Activated CD8-positive, alpha-beta memory T cell treated with anti-CD3 and anti-CD28 coated beads, Interleukin-2, amount 50 U/mL, for 1 hour (primary cell): ENCODE measurements around the gene DOK7.

Experiments
- DNase-seq: peaks from one replicate; pipeline ENCODE4 v3.0.0-alpha.2; 2020; ENCODE audit errors: extremely low read depth

Gene DOK7

DNA sequence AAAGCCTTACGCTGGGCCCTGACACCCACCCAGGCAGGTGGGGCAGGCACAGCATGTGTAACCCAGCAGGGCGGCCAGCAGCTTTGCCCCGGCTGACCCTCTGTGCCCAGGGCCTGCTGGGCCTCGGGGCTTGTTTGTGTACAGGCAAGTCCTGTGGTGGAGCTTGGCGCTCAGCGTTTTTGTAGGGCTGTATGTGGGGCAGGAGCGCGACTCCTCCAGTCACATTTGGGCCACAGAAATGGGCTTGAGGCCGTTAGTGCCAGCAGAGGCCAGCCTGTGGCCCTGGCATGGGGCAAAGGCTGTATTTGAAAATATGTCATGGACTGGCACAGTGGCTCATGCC is 36.0 kb upstream of the DOK7 start:
- DNase-seq: no peak

- DNase-seq: no peak
Observed at GRCh38 chr4:3427706-3428446, 35.2 kb upstream of the DOK7 start.

GRCh38 chr4:3429651-3430050 is 33.5 kb upstream of the DOK7 start:
- no peak for DNase-seq

GRCh38 chr4:3430524-3430923 is 32.6 kb upstream of the DOK7 start:
- no peak for DNase-seq

GRCh38 chr4:3431446-3431993 is 31.6 kb upstream of the DOK7 start:
- no peak for DNase-seq

DNA sequence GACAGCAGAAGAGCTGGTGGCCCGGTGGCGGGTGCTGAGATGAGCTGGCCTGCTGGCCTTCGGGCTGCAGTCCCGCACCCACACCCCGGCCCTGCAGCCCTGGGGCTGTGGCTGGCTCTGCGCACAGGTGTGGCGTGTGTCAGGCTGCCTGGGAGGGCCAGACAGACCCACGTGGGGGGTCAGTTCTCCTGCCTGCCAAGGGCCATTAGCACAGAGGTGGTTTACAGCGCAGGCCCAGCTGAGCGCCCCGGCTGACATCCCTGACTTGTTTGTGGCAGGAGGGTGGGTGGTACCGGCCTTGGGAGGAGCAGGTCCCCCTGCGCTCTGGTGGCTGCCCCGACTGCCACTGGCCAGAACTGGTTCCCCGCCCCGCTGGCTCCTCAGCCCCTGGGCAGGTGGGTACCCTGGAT is 30.7 kb upstream of the DOK7 start:
- no peak for DNase-seq

DNA sequence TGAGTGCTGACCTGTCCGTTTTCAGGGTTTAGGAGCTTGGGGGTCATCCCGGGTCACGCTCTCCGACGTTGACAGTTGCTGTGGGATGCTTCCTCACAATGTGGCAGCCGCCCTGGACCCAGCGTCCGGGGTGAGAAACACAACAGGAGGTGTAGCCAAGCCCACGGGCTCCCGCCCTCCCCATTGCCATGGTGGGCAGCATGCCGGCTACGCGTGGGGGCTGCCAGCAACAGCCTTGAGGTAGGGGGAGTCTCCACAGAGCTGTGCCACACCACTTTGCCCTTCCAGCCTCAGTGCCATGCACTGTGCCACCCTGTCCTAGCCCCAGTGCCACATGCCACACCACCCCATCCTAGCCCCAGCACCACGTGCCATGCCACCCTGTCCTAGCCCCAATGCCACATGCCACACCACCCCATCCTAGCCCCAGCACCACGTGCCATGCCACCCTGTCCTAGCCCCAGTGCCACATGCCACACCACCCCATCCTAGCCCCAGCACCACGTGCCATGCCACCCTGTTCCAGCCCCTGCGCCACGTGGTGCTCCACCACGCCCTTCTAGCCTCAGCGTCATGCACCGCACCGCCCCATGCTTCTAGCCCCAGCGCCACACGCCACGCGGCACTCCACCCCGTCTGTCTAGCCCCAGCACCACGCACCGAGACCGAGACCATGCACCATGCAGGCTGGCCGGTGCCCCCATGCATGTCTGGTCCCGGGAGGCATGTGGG is 29.8 kb upstream of the DOK7 start:
- DNase-seq: no peak

DNA sequence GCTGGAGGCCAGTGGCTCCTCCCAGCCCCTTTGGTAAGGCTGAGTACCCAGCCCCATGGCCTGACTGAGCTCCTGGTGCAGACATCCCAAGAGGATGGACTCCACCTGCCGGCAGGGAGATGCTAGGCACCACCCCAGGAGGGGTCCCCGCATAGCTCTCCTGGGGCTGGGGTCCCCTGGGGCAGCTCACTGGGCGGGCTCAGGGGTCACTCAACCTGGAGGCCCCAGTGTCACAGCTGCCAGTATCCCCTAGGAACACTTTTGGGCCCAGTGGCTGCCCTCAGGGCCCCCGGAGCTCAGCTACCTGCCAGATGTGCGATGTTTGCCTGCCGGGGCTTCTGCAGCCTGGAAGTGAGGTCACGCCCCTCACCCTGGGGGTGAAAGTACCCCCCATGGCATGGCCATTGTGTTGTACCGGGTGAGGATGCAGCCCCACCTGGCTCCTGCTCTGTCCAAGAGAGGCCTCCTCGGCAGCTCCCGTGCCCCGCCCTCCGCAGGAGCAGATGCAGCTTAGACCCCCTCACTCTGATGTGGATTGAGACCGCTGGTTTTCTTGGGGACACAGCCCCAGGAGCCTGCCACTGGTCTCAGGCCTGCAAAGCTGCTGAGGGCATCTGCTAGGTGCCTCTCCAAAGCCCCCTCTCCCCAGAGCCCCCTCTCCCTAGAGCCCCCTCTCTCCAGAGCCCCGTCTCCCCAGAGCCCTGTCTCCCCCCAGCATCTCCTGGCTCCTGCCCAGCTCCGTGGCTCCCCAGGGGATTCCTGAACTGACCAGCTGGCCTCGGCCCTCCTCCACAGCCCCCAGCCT is 28.0 kb upstream of the DOK7 start:
- DNase-seq: no peak

- DNase-seq: no peak
Observed at GRCh38 chr4:3435686-3435956, 27.5 kb upstream of the DOK7 start.

DNA sequence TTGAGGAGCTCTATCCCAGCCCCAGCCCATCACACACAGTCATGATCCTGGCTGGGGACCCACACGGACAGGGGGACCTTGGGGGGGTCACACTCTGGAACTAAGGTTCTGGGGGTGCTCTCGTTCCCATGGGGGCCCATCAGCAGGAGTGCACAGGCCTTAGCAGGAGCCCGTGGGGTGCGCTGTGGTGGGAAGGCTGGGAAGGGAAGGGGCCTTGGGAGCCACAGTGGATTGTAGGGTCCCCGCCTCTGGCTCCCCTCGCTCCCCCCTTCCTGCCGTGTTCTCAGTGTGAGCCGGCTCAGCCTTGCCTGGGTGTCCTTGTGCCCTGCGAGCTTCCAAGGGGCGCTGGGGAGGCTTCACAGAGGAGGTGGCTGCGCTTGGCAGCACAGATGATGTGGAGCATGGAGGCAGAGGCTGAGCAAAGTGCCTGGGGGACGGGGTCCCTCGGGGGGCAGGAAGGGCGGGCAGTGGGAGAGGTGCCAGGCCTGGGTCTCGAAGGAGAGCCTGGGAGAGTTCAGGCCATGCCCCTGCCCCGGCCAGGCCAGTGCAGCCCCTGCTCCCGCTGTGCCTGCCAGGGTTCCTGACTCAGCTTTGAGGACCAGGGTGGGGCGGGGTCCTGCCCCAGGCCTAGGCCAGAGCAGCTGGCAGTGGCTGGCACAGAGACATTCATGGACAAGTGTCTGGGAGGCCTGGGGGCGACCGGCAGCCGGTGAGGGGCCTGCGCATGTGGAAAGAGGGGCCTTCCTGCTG is 26.9 kb upstream of the DOK7 start:
- DNase-seq: no peak

GRCh38 chr4:3436798-3437581 is 26.1 kb upstream of the DOK7 start:
- DNase-seq: no peak

GRCh38 chr4:3437582-3437936 is 25.5 kb upstream of the DOK7 start:
- no peak for DNase-seq

- no peak for DNase-seq
Observed at GRCh38 chr4:3437998-3438846, 24.9 kb upstream of the DOK7 start.

GRCh38 chr4:3438847-3439180 is 24.3 kb upstream of the DOK7 start:
- DNase-seq: no peak

- no peak for DNase-seq
Observed at GRCh38 chr4:3439391-3439790, 23.7 kb upstream of the DOK7 start.

DNA sequence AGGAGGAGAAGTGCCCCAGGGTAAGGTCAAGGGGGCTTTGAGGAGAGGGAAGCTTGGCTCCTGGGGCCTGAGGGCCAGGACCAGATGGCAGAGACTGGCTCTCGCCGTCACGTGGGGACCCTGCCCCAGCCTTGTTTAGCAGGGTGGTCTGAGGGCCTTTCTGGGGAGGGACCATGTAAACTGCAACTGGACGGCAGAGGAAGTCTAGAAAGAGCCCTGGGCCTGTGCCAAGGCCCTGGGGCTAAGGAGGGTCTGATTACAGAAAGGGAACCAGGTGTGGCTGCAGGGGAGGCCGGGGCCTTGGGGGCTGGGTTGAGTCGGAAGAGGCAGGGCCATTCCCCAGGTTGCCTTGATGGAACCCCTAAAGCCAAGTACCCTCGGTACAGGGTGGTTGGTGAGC is 23.1 kb upstream of the DOK7 start:
- DNase-seq: no peak

GRCh38 chr4:3440979-3441500 is 22.1 kb upstream of the DOK7 start:
- DNase-seq: no peak

DNA sequence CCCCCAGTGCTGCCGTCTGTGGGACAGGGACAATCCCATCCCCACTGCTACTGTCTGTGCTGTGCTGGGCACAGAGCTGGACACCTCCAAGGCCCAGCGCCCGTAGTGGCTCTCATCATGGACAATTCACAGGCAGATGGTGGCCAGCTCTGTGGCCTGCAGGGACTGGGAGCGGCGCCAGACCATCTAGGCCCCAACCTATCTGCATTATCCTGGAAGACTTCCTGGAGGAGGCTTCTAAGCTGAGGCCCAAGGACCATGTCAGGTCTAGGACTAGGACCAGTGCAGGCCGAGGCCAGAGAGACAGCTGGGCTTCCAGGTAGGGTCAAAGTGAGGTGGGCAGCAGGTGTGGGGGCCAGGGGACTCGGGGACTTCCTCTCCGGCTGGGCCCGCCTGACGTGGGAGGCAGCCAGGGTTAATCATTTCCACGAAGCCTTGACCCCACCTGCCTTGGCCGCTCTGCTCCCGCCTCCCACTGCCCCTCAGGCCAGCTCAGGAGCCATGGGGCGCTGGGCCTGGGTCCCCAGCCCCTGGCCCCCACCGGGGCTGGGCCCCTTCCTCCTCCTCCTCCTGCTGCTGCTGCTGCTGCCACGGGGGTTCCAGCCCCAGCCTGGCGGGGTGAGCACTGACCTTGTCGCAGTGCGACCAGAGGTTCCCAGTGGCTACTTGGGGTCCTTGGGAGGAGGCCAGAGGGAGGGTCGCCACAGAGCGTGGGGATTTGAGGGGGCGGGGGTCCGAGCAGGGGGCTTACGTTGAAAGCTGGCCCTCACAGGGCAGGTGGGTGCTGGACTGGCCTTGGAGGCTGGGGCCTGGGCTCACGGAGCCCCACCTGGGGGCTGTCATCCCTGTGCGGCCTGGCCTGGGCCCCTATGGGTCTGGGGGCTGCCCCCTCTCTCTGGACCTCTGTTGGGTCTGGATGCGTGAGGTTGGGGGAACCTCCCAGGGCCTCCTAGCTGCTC is 21.3 kb upstream of the DOK7 start, which contains the start of gene HGFAC:
TSS of gene HGFAC (plus strand) at position 468 of the 959 bp plus-strand sequence. CDS start at position 502, 34 bp downstream.
- no peak for DNase-seq

GRCh38 chr4:3442460-3442958 is 20.6 kb upstream of the DOK7 start:
- DNase-seq: no peak
